Immature natural killer cell (primary cell): ENCODE data around the gene CDC42BPG. TPM values are rescaled to one million over a fixed set of nuclear protein-coding genes. Genes with fewer than 3 reads are reported as not detected.
A peak's percentile ranks its signal among the peaks of the same experiment; 100 is the strongest.
"Not testable (repeated sequence)": the region's sequence is repeated elsewhere in the genome, so short reads cannot be mapped to it uniquely, and the experiment has no call there.

Source experiments
- DNase-seq, 3 donors: peaks; one replicate each; pipeline ENCODE4 v3.0.0; 2022; ENCODE audit warnings: mixed read lengths in 1 of 3
- H3K27ac Mint-ChIP-seq, 6 donors: one replicate each; pipeline ENCODE4 v1.8.0; 2020; ENCODE audit warnings: mixed read lengths in 6 of 6, mild to moderate bottlenecking in 5 of 6, inconsistent platforms in 4 of 6, moderate library complexity in 3 of 6
- H3K27me3 Mint-ChIP-seq, 3 donors: one replicate each; pipeline ENCODE4 v1.8.0; 2020 to 2021; ENCODE audit warnings: low read depth in 3 of 3, mild to moderate bottlenecking in 3 of 3, mixed read lengths in 3 of 3, moderate library complexity in 3 of 3, inconsistent platforms in 1 of 3
- H3K36me3 Mint-ChIP-seq, 3 donors: one replicate each; pipeline ENCODE4 v1.8.0; 2020; ENCODE audit warnings: mixed read lengths in 3 of 3, inconsistent platforms in 2 of 3, mild to moderate bottlenecking in 2 of 3
- H3K4me1 Mint-ChIP-seq, 2 donors: one replicate each; pipeline ENCODE4 v1.8.0; 2020; ENCODE audit warnings: inconsistent platforms in 2 of 2, mild to moderate bottlenecking in 2 of 2, mixed read lengths in 2 of 2, moderate library complexity in 1 of 2
- H3K4me3 Mint-ChIP-seq, 5 donors: one replicate each; pipeline ENCODE4 v1.8.0; 2020; ENCODE audit warnings: mild to moderate bottlenecking in 5 of 5, mixed read lengths in 5 of 5, inconsistent platforms in 3 of 5, moderate library complexity in 3 of 5
- H3K9me3 Mint-ChIP-seq, 6 donors: one replicate each; pipeline ENCODE4 v1.8.0; 2020; ENCODE audit warnings: mild to moderate bottlenecking in 6 of 6, mixed read lengths in 6 of 6, inconsistent platforms in 4 of 6, moderate library complexity in 3 of 6
- polyA plus RNA-seq, 3 donors: library from polyadenylated mRNA; unstranded; fragments of 300-500 nt; fragmentation: Illumina TruSeq; gene quantifications; one replicate each; pipeline ENCODE4 v1.2.3, GENCODE V29; 2021

CDC42BPG gene
- polyA plus RNA-seq, 3 donors from 2014 or later: 0.13 to 0.22 TPM; not detected in 1

GRCh38 chr11:64848826-64849597 is 4.6 kb upstream of the CDC42BPG start:
- H3K9me3 Mint-ChIP-seq: no peaks in the 10 kb centered on the region

GRCh38 chr11:64848214-64848825 is 3.9 kb upstream of the CDC42BPG start:
- Mint-ChIP-seq H3K9me3 (no peaks in the 10 kb centered on the region), H3K27me3 (peaks cover 2 to 7% (median 4%) of the 10 kb centered on the region in 3 donors), H3K4me1 (peaks cover 74 to 75% of the 10 kb centered on the region in 2 donors), H3K36me3 (no peaks in the 10 kb centered on the region), H3K4me3 (peak overlapping the region; percentile 57 to 71 (median 63)), H3K27ac (peak overlapping the region; percentile 88 to 91 (median 90))
- DNase-seq: no peak

More at GRCh38 chr11:64848826-64849597, 4.6 kb upstream of the CDC42BPG start:
- H3K27ac Mint-ChIP-seq: peak overlapping the region; percentile 88 to 91 (median 90)
- peak overlapping the region in 4 of 5 donors; percentile 60 to 71 (median 64) for H3K4me3 Mint-ChIP-seq
- H3K36me3 Mint-ChIP-seq: no peaks in the 10 kb centered on the region
- no peak for DNase-seq
- H3K4me1 Mint-ChIP-seq: peaks cover 75% of the 10 kb centered on the region in 2 donors
- H3K27me3 Mint-ChIP-seq: peaks cover under 1 to 8% (median 5%) of the 10 kb centered on the region in 3 donors

GRCh38 chr11:64846998-64847666 is 2.7 kb upstream of the CDC42BPG start:
- H3K4me3 Mint-ChIP-seq: peak overlapping the region; percentile 33 to 56 (median 51)

DNA sequence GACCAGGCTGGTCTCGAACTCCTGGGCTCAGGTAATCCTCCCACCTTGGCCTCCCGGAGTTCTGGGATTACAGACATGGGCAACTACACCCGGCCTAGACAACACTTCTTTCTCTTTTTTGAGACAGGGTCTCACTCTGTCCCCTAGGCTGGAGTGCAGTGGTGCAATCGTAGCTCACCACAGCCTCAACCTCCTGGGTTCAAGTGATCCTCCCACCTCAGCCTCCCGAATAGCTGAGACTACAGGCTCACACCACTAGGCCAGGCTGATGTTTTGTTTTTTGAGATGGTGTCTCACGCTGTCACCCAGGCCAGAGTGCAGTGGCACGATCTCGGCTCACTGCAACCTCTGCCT is 1.3 kb upstream of the CDC42BPG start:
- not testable (repeated sequence) for H3K27me3 Mint-ChIP-seq, H3K36me3 Mint-ChIP-seq, DNase-seq, H3K9me3 Mint-ChIP-seq
- Mint-ChIP-seq H3K4me3 (peak overlapping the region in 4 of 5 donors; percentile 67 to 81 (median 73)), H3K27ac (peak overlapping the region in 2 of 6 donors; percentile 86 to 93), H3K4me1 (peaks cover 49 to 51% of the 10 kb centered on the region in 2 donors)

More at GRCh38 chr11:64846998-64847666, 2.7 kb upstream of the CDC42BPG start:
- peaks cover 2 to 4% (median 4%) of the 10 kb centered on the region in 3 donors for H3K27me3 Mint-ChIP-seq
- H3K27ac Mint-ChIP-seq: peak overlapping the region; percentile 37 to 79 (median 69)
- no peaks in the 10 kb centered on the region for H3K36me3 Mint-ChIP-seq
- peak; percentile 87 to 89 (median 87) for DNase-seq
- H3K9me3 Mint-ChIP-seq: no peaks in the 10 kb centered on the region
- peaks cover 63 to 64% of the 10 kb centered on the region in 2 donors for H3K4me1 Mint-ChIP-seq

DNA sequence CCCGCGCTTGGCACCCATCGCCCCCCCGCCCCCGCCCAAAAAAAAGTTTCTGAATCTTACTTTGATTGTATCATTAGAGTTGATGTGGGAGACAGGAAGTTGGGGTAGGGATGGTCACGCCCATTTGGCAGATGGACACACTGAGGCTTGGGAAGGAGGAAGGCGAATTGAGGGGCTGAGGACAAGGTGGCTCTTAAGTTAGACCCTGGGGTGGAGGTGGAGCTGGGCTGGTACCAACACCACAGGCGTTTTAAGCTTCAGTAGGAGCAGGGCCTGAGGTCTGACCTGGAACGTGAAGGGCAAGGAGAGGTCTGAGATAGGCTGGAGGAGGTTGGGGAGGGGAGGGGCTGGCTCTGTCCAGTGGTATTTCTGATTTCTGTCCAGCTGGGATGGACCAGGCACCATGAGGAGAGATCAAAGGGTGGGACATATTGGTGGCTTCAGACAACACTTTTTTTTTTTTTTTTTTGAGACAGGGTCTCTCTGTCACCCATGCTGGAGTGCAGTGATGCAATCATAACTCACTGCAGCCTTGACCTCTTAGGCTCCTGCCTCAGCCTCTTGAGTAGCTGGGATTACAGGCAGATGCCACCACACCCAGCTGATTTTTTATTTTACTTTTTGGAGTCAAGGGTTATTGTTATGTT is 799 bp upstream of the CDC42BPG start:
- Mint-ChIP-seq H3K27ac (peak overlapping the region; percentile 57 to 93 (median 70)), H3K36me3 (no peaks in the 10 kb centered on the region), H3K9me3 (no peaks in the 10 kb centered on the region), H3K27me3 (peaks cover 2 to 4% (median 4%) of the 10 kb centered on the region in 3 donors), H3K4me1 (peaks cover 44 to 48% of the 10 kb centered on the region in 2 donors), H3K4me3 (peak overlapping the region; percentile 67 to 81 (median 73))
- no peak for DNase-seq

DNA sequence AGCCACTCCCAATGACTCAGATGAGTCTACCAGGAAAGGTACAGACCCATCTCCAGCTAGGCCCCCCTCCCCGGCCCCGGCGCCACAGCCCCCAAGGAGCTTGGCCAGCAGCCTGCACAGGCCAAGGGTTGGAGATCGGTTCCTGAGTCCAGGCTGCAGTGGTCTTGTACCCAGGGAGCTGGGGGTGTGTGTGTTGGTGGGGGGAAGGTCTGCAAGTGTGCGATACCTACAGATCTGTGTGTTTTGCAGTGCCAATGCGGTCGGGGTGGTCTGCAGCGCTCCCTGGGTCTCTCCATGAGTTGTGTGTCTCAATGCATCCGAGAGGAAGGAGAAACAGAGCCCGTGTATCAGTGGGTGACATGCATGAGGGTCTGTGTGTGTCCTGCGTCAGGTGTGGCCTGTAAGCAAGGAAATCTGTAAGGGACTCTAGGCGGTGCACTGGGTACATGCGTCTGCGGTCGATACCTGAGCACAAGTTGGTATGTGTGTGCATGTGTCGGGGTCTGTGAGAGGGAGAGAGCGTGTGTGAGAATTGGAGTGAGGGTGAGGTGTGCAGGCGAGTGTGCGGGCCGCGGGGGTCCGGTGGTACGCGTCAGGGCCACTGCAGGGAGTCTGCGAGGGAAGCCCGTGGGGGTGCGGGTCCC is 645 bp downstream of the CDC42BPG start:
- peaks cover 0 to 3% (median 0%) of the 10 kb centered on the region in 3 donors for H3K36me3 Mint-ChIP-seq
- peak overlapping the region; percentile 44 to 91 (median 70) for H3K27ac Mint-ChIP-seq
- DNase-seq: no peak
- peak overlapping the region; percentile 75 to 90 (median 85) for H3K4me3 Mint-ChIP-seq
- peaks cover 30 to 34% of the 10 kb centered on the region in 2 donors for H3K4me1 Mint-ChIP-seq
- H3K27me3 Mint-ChIP-seq: peaks cover 2 to 4% (median 4%) of the 10 kb centered on the region in 3 donors
- no peaks in the 10 kb centered on the region for H3K9me3 Mint-ChIP-seq

DNA sequence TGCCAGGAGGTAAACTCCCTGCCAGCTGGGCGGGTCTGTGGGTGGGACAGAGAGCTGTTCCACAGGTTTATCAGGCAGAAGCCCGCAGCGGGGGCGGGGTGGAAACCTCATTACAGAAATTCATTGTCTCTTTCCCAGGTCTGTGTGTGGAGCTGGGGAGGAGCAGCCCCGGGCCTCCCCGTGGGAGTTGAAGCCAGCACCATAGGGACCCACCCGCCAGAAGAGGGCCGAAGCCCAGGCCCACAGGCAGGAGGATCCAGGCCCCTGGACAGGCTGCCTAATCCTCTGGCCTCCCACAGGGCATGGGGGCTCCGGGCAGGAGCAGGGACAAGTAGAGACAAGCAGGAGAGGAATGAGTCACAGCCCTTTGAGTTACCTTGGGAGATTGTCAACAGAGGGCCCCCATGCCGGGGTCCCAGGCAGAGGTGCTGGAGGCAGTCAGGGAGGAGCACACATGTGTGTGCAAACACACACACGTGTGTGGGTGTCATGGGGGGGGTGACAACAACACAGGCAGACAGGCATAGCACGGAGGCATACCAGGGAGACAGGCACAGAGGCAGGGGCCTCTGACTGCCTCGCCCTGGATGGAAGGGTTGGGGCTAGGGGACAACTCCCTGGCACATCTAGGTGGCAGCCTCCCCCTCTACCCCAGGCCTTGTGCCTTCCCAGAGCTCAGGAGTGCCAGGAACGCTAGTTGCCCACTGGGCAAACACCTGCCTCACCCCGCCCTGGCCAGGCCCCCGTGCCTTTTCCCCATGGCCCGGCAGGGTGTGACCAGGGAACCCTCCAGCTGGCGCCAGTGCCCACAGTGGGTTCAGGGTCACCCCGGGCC is 1.4 kb downstream of the CDC42BPG start:
- no peak for DNase-seq
- Mint-ChIP-seq H3K4me1 (peaks cover 22 to 26% of the 10 kb centered on the region in 2 donors), H3K4me3 (peak overlapping the region; percentile 68 to 90 (median 75)), H3K27ac (peak overlapping the region in 1 of 6 donors; percentile 74), H3K27me3 (peaks cover 2 to 4% (median 2%) of the 10 kb centered on the region in 3 donors), H3K36me3 (peaks cover 0 to 3% (median 0%) of the 10 kb centered on the region in 3 donors), H3K9me3 (no peaks in the 10 kb centered on the region)

DNA sequence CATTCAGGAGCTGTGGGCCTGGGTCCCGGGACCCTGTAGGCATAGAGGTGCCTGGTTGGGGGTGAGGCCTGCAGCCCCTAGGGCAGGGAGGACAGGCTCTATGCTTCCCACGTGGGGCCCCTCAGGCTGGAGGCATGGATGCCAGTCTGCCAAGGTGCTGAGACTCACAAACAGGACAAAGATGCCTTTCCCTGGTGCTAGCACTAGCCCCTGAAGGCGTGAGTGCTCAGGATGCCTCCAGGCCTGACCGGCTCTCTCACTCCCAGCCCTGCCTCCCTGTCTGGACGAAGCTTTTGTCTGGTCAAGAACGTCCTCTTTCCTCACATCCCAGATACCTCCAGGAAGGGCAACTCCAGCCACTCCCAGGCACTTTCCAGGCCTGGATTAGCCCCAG is 2.1 kb downstream of the CDC42BPG start:
- peaks cover 18 to 21% of the 10 kb centered on the region in 2 donors for H3K4me1 Mint-ChIP-seq
- H3K9me3 Mint-ChIP-seq: no peaks in the 10 kb centered on the region
- H3K36me3 Mint-ChIP-seq: peaks cover 0 to 3% (median 0%) of the 10 kb centered on the region in 3 donors
- H3K27ac Mint-ChIP-seq: no peak overlapping the region
- no peak for DNase-seq
- peaks cover 2 to 4% (median 2%) of the 10 kb centered on the region in 3 donors for H3K27me3 Mint-ChIP-seq
- H3K4me3 Mint-ChIP-seq: no peak overlapping the region

- Mint-ChIP-seq H3K27ac (peak overlapping the region in 1 of 6 donors; percentile 23), H3K9me3 (no peaks in the 10 kb centered on the region)
Measured at GRCh38 chr11:64841592-64842365, 2.7 kb downstream of the CDC42BPG start.

GRCh38 chr11:64839887-64840782 is 4.3 kb downstream of the CDC42BPG start:
- H3K4me1 Mint-ChIP-seq: peaks cover 16% of the 10 kb centered on the region in 2 donors
- H3K9me3 Mint-ChIP-seq: no peaks in the 10 kb centered on the region
- DNase-seq: no peak
- peak overlapping the region in 1 of 6 donors; percentile 22 for H3K27ac Mint-ChIP-seq
- H3K36me3 Mint-ChIP-seq: peaks cover 0 to 3% (median 0%) of the 10 kb centered on the region in 3 donors
- H3K4me3 Mint-ChIP-seq: no peak overlapping the region
- H3K27me3 Mint-ChIP-seq: peaks cover 0 to 4% (median 2%) of the 10 kb centered on the region in 3 donors

More at GRCh38 chr11:64841592-64842365, 2.7 kb downstream of the CDC42BPG start:
- Mint-ChIP-seq H3K36me3 (peaks cover 0 to 3% (median 0%) of the 10 kb centered on the region in 3 donors), H3K27me3 (peaks cover 2 to 4% (median 2%) of the 10 kb centered on the region in 3 donors), H3K4me3 (no peak overlapping the region), H3K4me1 (peaks cover 17 to 21% of the 10 kb centered on the region in 2 donors)
- DNase-seq: no peak

- peaks cover 12 to 14% of the 10 kb centered on the region in 2 donors for H3K4me1 Mint-ChIP-seq
- peaks cover 0 to 2% (median 2%) of the 10 kb centered on the region in 3 donors for H3K27me3 Mint-ChIP-seq
- H3K27ac Mint-ChIP-seq: no peak overlapping the region
- H3K36me3 Mint-ChIP-seq: peaks cover 0 to 3% (median 0%) of the 10 kb centered on the region in 3 donors
- H3K9me3 Mint-ChIP-seq: no peaks in the 10 kb centered on the region
- no peak for DNase-seq
- no peak overlapping the region for H3K4me3 Mint-ChIP-seq
Measured at GRCh38 chr11:64839335-64839734, 5.1 kb downstream of the CDC42BPG start.
